ENCODE results near the gene PCYOX1L.
A peak's percentile ranks its signal among the peaks of the same experiment; 100 is the strongest.

PCYOX1L gene

DNA sequence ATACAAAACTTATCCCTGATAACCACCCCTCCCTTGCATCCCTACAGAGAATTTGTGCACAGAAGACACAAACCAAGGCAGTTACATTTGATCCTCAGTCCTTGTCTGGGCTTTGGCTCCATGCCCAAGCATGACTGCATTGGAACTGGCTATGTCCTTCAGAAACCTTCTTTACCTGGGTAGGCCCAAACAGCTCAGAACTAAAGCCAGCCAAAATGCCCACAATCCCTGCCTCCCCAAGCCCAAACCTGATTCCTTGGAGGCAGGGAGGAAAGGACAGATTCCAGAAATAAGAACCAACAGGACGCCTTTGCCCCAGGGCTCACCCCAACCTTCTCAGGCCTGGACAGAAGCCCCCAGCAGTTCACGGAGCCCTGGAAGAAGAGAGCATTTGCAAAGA, 13.0 kb downstream of the PCYOX1L start:
- no peak for DNase-seq

DNA sequence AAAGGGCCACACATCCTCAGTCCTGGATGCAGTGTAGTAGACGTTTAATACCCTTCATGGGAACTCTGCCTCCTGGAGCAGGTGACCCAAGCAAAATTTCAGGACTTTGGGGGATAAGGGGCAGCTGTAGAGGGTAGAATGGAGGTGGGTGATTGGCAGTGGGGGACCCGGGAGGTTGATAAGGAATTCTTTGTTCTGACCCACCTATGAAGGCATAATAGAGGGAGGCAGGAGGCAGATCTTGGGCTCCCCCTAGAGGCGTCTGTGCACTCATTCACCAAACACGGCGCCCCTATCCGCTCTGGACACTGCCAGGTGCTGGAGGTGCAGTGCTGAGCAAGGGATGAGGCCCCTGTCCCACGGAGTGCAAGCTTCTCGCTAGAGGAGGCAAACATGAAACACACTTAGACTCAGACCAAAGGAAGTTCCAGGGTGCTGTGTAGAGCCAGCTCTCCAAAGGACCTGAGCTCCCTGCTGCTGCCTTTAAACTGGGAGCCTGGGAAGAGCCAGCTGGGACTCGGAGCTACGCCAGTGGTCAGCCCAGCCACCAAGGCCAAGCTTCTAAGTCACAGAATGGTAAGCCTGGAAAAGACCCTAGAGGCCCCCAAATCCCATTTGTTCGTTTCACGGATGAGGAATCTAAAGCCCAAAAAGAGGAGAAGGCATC, 13.6 kb downstream of the PCYOX1L start:
- peak; percentile 90 for DNase-seq

DNA sequence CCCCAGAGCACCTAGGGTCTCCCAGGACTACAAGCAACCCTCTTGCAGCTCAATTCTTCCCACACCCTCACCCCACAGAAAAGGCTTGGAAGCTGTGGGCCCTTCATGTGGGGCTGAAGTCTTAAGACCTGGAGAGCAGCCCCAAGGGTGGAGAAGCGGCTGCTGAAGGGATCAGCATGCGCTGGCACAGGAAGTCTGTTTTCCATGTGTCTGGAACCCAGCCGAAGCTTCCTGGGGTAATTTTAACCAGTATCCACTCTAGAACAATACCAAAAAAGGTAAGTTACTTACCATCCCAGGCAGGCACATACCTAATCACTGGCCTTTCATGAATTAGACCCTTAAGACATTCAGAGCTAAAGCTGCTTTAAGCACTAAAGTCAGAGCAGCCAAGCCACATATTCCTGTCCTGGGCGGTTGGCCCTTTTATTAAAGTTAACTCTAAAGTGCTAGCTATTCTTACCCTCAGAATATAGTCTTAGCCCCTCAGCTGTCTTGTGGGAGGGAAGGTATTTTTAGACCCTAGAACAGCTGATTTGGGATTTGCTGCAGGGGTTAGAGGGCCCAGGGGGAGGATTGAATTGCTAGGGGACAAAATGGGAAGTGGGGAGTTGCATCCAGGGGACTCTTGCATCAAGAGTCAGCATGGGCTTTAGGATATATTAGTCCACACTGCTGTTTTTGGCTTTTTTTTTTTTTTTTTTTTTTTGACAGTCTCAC, 14.4 kb downstream of the PCYOX1L start:
- no peak for DNase-seq

GRCh38 chr5:149372932-149373331, 15.1 kb downstream of the PCYOX1L start:
- DNase-seq: no peak

DNA sequence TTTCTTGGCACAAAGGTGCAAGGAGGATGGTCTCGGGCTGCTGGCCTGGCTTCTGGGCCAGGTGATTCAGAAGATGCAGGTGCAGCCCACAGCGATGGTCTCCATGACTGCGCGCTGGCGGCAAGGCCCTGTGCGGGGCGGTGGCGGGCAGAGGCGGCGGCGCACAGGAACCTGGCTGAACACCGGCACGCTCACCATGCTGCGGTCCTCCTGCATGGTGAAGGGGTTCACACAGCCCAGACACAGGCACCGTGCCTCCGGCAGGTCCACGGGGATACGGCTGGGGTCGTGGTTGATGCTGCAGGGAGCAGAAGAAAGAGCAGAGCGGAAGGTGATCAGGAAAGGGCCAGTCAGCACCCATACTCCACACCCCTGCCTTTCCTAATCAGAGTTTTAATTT, 16.5 kb downstream of the PCYOX1L start:
- DNase-seq: no peak

- DNase-seq: no peak
Observed at GRCh38 chr5:149374801-149375200, 17.0 kb downstream of the PCYOX1L start.

DNA sequence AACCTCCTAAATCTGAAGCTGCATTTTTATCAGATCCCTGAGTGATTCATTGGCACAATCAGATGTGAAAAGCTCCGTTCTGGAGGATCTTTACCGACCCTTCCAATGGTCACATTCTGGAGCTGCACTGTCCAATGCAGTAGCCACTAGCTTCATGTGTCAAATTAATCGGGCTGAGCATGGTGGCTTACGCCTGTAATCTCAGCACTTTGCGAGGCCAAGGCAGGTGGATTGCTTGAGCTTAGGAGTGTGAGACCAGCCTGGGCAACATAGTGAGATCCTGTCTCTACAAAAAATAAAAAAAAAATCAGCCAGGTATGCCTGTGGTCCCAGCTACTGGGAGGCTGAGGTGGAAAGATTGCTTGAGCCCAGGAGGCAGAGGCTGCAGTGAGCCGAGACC, 17.6 kb downstream of the PCYOX1L start:
- DNase-seq: no peak

DNA sequence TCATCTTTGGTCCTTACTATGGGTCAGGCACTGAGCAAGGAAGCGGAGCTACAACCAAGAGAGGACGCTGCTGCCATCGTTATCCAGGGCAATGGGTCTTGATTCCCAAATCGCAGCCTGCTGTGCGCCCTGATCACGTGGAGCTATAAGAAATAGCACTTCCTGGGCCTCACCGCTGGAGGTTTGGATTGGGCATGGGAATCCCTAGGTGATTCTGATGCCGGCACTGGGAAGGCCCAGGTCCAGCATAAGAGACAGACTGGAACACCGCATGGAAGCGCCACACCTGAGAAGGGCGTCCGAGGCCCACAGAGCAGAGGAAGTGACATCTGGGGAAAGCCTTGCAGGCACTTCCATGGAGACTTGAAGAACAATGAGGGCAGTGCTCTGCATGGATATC, 18.3 kb downstream of the PCYOX1L start:
- DNase-seq: no peak

- DNase-seq: no peak
Observed at GRCh38 chr5:149376711-149377447, 19.0 kb downstream of the PCYOX1L start.

DNA sequence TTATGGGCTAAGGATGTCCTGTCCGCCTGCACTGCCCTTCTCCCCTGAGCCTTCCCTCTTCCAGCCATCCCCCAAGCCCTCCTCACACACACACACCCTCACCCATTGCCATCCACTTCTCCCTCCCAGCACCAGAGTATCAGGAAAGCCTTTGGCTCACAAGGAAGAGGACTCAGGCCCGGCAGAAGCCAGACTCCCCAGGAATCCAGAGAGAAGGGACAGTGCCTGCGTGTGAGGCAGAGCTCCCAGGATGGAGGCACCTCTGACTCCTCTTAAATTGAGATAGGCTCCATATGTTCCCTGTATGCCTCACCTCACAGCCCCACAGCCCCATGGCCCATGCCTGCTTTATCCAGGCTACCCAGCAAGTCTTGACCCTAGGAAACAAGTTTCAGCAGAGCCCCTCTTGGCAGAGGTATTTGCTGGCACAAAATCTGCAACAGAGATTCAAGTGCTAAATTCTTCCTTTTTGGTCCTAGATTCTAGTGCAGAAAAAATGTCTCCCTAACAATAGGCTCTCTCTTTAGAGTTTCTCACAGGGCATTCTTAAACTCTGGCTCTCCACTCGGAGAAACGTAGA, 20.5 kb downstream of the PCYOX1L start:
- DNase-seq: no peak

GRCh38 chr5:149379177-149379761, 21.4 kb downstream of the PCYOX1L start, which contains the start of gene IL17B:
Gene IL17B (minus strand): TSS chr5:149379292. CDS start chr5:149379225, 67 bp downstream.
- DNase-seq: no peak

- no peak for DNase-seq
Observed at GRCh38 chr5:149379818-149380374, 22.1 kb downstream of the PCYOX1L start.

- DNase-seq: no peak
Observed at GRCh38 chr5:149380466-149381121, 22.7 kb downstream of the PCYOX1L start.

- no peak for DNase-seq
Observed at GRCh38 chr5:149381261-149381985, 23.6 kb downstream of the PCYOX1L start.

DNA sequence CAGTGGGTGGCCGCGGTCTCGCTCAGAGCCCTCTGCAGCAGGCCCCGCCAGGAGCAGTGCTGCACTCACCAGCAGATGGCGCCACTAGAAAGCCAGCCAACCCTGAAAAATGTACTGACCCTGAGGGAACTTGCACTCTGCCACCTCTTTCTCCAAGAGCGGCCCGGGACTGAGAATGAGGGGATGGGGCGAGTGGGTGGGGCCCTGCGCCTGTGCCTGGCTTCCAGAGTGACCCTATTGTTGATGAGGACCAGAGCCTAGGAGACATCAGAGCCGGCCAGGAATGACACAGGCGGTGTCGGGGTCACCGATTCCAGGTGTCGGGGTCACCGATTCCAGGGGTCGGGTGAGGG, 24.1 kb downstream of the PCYOX1L start:
- peak; percentile 83 for DNase-seq

- no peak for DNase-seq
Observed at GRCh38 chr5:149382517-149383220, 24.8 kb downstream of the PCYOX1L start.

DNA sequence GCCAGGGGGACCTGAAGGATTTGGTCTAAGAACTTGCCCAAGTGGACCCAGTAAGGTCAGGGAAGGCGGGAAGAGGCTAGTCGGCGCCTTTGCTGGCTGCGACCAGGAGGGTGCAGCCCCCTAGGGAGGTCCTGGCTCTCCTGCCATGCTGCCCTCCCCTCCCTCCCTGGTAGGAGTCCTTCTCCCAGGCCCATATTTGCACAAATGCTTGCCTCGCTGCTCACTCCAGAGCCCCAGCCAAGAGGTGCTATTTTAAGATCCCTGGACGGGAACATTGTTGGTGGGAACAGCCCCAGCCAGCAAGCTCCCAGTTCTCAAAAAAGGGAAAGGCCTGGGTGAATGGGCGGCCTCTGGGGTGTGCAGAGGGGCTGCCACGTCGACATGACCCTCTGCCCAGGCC, 25.6 kb downstream of the PCYOX1L start:
- DNase-seq: no peak

DNA sequence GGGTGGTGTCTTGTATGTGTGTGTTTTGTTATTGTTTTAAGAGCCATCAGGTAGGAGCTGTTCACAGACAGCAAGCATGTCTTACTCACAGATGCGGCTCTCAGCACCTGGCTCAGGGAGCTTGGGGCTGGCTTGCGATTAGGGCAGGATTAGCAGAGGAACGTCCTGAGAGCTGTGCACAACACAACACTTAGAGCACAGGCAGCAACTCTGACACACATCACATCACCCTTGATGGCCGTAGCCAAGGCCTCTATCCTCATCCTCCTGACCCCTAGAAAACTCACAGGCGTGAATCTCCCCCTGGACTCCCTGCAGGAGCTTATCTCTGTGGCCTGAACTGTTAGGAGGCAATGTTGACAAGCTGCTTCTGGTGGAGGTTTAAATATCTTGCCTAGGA, 28.3 kb downstream of the PCYOX1L start:
- no peak for DNase-seq

- no peak for DNase-seq
Observed at GRCh38 chr5:149387081-149387631, 29.3 kb downstream of the PCYOX1L start.

- no peak for DNase-seq
Observed at GRCh38 chr5:149387982-149388381, 30.1 kb downstream of the PCYOX1L start.

Data from hematopoietic multipotent progenitor cell treated with erythropoietin and hydrocortisone succinate and interleukin-3 and kit ligand, for 6 days (in vitro differentiated cells).